CD4-positive, alpha-beta T cell treated with Interleukin-4 for 1 hour (primary cell): ENCODE data around the gene PIR.

Source experiments
- DNase-seq, 2 donors: peaks; one replicate each; pipeline ENCODE4 v3.0.0-alpha.2; 2020 to 2022

PIR gene

DNA sequence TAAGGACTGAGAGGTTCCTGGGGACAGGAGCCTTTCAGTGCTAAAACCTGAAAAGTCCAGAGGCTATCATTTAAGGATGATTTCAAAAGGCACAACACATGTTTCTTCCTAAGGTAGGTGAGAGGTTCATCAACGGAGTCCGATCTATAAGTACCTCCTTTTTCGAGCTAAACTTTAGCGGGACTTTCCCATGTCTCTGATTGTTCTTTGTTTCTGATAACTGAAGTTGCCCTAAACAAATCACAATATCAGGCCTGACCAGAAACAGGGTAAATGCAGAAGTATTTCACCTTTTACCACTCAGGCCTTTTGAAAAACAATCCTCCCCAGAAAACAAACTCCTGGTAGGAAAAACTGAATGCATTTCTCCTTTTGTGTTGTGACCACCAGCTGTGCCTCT, 17.6 kb downstream of the PIR start:
- DNase-seq, result no peak

DNA sequence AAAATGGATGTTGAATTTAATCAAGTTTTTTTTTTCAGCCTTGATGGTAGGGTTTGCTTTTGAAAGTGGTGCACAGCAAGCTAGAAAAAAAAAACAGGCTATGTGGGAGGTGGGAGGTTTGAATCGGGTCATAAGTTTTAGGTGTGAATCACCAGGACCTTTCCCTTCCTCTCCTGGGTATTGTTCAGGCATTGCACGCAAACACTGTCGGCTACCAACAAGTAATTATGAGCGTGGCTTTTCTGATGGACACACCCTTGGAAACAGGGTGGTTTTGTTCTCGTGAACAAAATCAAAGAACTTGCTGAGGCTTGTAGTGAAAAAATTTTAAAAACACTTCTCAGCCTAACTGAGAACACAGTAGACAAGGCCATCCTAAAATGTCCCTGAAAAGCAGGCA, 18.1 kb downstream of the PIR start:
- no peak for DNase-seq

DNA sequence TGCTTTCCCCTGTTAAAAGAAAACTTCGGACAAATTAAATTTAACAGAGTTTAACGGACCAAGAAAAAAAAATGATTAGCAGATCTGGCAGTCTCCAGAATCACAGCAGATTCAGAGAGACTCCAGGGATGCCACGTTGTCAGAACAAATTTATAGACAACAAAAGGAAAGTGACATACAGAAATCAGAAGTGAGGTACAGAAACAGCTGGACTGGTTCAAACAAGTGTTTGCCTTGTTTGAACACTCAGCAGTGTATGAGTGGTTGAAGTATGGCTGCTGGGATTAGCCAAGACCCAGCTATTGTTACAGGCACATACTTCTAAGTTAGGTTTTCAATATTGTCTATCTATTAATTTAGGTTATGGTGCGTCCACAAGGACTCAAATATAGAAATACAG, 19.1 kb downstream of the PIR start:
- DNase-seq, result no peak

DNA sequence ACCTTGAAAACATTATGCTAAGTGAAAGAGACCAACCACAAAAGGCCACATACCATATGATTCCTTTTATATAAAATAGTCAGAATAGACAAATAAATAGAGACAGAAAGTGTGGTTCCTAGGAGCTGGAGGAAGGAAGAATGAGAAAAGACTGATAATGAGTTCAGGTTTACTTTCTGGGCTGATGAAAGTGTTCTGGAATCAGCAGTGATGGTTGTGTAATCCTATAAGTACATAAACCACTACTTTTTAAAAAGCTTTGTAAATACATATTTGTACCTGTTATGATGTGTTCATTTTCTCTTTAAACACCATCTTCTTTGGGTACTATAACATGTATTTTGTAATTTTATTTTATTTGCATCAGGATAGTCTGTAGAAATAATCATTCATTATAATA, 20.6 kb downstream of the PIR start:
- no peak for DNase-seq

DNA sequence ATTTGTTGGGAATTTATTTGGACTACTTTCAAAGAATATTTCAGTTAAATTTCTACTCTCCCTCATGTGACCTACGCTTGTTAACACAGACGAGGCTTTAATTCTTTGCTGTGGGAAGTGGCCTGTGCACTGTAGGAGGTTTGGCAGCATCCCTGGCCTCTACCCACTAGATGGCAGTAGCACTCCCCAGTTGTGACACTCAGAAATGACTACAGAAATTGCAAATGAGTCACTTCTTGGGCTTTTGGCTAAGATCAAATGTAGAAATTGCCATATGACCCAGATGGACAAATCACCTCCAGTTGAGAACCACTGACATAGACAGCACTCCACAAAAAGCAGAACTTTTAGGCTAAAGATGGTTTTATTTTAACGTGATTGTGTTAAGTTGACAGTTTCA, 22.1 kb downstream of the PIR start:
- DNase-seq, result peak; percentile 43 to 62

DNA sequence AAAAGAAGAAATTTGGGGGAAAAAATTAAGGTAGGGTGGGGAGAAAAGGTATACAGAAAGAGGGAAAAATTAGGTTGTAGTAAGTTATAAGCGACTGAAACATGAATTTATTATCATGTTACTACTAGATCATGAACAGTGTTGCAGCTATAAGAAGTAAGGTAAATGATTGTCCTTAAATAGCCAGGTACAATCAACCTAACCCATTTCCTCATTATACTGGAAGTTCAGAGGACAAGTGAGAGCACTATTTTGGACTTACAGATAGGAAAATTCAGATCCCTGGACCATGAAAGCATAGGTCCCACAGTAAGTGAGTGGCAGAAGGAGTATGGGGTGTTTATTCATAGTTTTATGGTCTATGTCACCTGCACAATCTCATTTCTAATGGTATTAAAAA, 23.5 kb downstream of the PIR start:
- DNase-seq, result no peak

DNA sequence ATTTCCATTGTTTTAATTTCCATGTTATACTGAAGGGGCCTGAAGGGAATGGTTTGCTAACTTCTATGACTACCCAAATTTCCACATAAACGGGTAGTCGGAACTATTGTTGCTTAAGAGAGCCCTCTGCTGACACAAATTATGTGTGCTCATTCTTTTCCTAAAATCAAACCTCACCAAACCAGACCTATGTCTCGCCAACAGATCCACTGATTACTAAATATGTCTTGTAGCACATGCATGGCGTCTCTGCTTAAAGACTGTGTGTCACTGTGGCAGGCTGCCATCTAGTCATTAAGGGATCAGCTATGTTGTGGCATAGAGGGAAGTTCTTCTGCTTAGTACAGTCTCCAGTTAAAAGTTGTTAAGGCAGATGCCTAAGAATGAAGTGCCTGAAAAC, 25.1 kb downstream of the PIR start:
- no peak for DNase-seq

DNA sequence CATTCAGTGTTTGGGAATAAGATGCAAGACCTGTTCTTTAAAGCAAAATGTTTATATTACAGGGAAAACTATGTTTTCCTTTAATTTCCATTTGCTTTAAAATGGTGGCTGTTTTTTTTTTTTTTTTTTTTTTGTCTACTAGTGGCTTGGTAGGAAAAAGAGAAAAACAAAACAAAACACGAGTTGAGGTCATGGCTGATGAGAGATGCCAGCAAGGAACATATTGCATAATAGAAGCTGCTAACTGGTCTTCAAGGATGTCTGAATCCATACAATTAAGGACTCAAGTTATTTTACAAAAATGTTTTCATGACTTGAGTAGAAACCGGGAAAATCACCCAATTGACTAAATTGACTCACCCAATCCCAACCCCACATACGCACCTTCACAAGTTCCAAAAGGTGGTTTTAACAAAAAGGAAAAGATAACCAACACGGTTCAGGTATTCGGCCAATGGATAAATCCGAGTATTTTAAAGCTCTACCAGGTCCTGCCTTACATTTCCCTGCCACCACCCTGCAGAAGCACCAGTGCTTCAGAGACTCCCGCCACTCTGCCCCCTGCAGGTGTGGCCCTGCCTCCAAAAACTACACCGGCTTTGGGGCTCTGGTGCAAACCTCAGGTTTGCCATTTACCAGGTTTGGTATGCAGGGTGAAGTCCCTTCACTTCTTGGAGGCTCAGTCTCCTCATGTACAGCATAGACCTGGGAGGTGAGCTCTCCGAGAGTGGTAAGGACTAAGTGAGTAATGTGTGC, 27.1 kb downstream of the PIR start:
- no peak for DNase-seq

DNA sequence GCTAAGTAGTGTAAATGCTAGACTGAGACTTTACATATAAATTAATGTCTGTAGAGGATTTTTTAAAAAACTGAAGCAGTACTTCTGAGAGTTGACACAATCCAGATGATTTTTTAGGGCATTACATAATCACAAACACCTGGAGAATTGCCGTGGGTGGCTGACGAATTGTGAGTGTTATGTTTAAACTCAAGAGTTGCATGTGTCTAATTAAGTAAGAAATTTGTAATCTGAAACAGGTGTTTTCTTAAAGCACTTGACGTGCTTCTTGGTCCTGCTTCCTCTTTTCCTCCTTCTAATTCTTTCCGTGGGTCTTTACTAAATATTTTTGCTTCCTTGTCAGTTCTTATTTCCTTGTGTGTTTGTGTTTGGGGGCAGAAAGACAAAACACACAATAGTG, 27.8 kb downstream of the PIR start:
- DNase-seq, result no peak

DNA sequence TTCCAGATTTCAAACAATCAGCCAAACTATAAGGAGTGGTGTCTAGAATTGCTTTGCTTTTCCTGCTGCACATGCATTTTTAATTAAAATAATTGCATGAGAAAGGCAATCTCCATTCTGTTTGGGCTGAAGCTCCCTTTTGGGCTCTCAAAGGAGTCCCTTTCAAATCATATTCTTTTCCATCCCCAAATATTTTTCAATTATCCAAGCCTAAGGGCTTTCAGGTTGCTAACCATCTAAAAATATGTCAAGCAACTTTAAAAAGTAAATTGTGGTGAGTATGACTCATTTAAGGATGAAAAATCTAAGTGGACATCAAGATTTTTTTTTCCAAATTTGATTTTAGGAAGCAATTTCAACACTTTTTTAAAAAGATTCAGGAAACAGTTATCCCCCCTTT, 28.4 kb downstream of the PIR start:
- no peak for DNase-seq

DNA sequence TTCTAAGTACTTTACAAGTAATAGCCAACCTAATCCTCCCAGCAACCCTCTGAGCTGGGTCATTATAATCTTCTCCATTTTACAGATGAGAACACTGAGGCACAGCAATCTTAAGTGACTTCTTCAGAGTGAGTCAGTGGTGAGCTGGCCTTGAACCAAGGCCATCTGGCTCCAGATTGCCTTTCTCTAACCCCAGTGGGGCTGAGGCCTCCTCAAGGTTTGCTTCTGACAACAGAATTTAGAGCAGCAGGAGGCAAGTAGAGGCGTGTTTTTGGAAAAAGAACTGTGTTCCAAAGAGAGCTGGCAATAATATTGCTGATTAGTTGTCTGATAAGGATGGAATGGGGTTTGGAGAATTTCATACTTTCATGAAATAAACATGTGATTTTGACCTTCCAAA, 41.2 kb downstream of the PIR start:
- DNase-seq, result no peak

DNA sequence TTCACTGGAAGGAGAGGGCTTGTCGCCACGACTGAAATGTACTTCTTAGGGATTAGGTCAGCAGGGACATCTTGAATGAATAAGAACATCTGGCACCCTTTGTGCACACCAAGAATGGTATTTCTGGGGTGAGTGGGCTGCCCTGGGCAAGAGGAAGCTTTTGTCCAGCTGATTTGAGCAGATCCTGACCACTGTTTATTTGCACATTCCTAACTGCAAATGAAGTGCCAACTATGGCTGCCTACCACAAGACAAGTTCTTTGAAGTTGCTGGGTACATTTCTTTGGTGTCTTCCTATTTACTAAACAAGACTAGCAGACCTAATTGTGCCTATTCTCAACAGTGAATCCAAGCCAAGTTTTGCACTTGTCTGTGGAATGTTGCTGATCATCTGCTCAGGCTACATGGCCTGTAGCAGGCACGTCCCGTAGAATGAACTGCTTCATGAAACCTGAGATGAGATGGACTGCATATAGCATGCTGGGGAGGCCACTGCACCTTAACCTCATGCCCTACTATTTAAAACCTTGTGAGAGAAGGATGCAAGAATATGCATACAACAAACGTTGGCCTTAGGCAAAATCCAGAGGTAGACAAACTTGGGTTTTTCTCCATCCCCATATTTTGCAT, 45.0 kb downstream of the PIR start:
- no peak for DNase-seq

DNA sequence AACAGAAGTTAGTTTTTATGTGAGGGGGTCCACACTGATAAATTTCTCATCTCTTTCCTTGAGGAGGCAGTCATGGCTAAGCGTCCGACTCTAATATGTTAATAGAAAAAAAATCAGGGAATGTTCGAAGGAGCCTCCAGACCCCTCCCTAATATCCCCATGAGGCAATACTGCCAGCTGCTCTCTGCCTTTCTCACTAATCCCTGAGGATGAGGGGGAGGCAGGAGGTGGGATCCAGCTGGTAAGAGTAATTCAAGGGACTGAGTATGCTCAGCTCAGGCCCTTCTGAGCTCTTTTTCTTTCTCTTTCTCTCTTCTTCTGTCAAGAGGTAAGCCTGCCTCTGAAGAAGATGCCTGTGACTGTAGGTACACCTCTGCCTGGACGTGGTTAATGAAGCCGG, 51.7 kb downstream of the PIR start:
- no peak for DNase-seq

DNA sequence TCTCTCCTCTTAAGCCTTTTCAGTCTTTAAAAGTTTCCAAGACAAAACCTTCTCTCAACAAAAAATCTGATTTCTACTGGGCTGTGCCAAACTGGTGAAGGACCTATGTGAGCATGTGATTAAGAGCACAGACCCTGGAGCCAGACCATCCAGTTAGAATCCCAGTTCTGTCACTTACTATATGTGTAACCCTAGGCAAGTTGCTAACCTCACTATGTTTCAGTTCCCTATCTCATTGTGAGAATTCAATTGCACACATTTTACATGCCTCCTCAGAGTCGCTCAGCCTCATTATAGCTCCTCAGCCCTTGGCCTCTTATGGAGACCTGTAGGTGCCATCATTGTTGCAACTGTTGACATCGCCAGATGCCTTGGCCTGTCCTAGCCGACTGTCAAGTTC, 54.8 kb downstream of the PIR start:
- no peak for DNase-seq

DNA sequence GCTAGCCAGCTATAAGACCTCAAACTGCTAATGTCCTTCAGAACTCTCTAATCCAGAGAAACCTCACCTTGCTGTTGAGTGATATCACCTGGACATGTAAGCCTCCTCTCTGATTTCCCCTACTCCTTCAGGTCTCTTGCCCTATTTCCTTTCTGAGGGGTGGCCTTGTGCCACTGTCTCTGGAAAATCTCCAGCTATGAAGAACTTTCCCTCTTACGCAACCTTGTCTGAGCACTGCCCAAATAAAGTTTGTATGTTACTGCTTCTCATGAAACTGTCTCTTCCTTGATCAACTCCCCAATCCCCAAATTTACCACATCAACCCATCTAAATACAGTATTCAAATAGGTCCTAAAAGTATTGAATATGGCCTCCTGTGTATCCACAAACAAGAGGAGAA, 55.4 kb downstream of the PIR start:
- DNase-seq, result no peak

DNA sequence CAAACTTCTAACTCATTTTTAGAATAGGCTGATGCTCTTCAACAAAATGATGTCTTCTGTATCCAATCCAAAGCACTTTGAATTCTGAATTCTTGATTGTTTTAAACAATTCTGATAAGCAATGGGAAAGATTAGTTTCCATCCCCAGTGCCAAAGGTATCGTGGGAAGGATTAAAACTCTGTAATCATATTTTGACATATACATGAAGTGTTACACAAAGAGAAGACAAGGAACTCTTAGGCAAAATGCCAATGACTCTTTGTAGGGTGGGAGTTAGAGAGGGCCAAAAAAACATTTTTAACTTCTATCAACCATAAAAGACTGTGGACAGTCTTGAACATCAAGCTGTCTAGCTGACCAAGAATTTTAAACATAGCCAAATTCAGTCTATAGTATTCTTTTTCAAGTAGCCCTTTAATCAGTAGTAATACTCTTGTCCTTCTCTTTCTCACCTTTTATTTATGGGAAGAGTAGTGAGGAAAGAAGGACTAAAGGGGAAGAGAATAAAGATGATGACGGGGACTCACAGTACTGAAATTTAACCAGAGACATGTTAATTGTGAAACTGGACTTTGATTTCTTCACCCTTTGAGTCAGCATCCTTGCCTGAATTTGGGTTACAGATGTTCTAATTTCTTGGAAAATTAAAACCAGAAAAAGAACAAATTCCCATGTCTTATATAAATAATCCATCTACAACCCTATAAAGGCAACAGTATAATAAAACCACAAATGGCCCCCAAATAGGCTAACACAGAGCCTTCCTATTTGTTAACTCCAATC, 57.1 kb downstream of the PIR start:
- DNase-seq, result no peak

DNA sequence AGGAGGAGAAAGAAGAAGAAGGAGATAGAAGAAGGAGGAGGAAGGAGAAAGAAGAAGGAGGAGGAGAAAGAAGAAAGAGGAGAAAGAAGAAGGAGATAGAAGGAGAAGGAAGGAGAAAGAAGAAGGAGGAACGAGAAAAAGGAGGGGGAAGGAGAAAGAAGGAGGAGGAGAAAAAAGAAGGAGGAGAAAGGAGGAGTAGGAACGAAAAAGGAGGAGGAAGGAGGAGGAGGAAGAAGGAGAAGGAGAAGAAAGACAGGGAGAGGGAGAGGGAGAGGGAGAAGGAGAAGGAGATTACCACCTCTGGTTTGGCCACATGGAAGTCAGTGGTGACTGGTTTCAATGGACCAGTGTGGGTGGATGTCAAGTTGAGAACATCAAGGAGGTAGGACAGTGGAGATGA, 58.9 kb downstream of the PIR start:
- no peak for DNase-seq

DNA sequence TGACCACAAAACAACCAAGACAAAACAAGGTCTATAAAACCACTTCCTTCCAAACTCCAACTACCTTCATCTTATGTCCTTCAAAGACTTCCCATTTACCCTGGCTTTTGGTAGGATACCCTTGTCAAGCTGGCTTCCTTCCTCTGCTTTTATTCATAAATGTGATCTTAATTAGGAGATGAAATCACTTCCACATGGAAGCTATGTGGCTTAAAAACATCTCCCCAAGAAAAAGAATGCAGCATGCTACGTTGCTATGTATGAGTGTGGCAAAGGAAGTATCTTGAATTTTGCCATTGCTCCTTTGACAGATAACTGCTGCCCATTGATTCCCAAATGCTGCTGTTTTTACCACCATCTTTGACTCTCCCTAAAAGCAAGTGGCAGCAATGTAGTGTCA, 62.5 kb downstream of the PIR start:
- no peak for DNase-seq

DNA sequence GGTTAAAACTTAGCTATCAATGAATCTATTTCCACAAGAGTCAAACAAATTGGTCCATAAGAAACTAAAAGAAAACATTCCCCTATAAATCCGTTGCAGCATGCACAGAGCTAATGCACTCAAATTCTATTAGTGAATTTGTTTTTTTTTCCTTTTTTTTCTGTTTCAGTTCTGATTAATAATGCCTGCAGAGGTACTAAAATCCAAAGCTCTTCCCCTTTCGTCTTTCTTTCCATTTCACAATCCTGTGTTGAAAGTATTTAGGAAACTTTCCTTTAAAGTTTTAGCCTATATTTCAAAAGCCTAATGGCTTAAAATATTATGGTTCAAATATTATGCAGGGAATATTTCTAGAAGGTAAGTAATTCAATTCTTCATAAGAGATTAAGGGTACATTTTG, 63.1 kb downstream of the PIR start:
- DNase-seq, result no peak

DNA sequence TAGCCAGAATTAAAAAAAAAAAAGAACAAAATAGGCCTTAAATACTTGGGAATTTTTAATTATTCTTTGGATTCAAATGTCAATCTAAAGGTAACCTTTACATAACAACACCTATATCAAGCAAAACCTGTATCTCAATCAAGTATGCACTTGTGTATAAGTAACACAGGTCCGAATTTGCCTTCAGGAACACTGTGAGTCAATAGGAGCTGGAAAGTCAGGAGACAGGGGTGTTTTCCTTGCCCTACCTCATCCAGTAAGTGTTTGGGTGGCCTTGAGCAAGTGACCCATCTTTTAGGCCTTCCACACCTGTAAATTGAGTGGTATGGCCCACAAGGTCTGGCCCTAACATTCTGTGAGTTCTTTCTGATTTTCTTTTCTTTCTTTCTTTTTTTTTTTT, 68.1 kb downstream of the PIR start:
- no peak for DNase-seq

DNA sequence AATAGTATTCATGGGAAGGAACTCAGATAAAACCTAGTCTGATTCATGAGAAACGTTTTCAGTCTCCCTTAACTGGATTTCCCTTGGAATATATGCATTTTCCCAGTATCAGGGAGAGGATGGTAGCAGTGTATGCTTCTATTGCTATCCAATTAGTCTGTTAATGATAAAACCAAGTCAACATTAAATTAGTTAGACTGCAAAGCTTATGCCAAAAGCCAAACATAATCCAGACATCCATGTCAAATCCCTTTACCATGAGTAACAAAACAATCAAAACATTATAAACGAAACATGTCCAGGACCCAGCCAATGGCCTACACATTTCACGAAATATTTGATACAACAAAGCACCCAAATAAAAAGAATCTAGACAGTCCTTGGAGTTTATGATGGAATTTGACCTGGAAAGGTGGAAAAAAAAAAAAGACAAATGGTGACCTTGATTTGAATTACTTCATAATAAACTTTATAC, 74.4 kb downstream of the PIR start:
- DNase-seq, result no peak

DNA sequence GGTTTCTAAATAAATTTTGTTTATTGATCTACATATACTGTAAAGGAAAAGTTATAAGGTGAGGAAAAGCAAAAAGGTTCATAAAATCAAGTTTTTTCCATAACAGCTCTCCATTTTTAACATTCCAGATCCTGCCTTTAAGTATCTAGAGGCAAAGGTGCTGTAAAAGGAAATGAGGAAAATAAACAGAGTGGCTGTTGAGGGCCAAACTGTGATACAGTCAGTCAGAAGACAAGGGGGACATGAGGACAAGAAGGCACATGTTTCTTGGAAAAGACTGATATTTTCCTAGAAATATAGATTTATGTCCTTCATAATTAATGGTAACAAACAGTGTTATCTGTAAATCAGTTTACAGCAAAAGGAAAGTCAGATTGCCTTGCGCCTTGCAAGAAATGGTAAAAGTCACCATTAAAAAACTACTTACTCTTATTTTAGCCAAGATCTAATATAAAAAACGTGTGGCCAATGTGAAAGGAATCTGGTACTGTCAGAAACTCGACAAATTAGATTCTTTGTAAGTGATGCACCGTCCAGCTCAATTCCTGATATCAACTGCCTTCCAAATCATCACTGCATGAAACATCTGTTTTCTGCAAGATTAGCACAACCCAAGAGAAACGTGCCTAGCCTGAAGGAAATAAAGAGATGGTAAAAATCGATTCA, 75.0 kb downstream of the PIR start:
- DNase-seq, result no peak

DNA sequence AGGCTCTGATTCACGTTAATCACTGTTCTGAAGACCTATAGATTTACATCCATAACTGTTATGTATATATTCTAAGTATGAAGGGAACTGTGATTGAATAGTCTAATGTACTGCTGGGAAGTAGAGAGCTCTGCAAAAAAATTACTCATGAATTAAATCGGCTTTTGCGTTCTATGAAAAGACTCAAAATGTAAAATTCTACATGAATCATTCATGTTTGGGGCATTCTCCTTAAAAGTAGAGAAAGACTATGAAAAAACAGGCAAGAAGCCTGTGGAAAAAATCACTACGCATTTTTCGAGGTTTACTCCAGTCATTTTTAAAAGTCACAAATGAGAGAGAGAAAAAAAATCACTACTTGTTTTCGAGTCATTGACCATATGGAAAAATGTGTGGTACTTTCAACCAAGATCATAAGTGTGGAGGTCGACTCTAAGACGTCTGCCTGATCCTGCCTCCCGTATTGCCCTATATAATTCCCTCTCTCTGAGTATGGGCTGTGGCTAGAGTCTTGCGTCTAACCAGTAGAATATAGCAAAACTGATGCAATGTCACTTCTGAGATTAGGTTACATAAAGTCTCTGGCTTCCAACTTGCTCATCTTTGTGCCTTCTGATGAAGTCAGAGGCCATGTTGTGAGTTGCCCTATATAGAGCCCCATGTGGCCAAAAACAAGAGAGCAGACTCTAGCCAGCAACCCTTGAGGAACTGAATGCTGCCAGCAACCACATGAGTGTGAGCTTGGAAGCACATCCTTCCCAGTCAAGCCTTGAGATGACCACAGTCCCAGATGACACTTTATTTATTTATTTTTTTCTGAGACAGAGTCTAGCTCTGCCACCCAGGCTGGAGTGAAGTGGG, 76.8 kb downstream of the PIR start:
- no peak for DNase-seq
